HEK293 (cell line): ENCODE measurements around the gene STAP2.

ENCODE experiments used
- CTCF ChIA-PET: fragments of 350-600 bp; formaldehyde crosslinking; extraction: SDS; loops from one replicate; lab custom pipeline; 2021; ENCODE audit warnings: antibody characterized with exemption; lab: Yijun Ruan, JAX
- POLR2A ChIA-PET: fragments of 300-600 bp; formaldehyde crosslinking; extraction: SDS; loops from one replicate; lab custom pipeline; 2020; ENCODE audit warnings: antibody characterized with exemption, inconsistent platforms; lab: Yijun Ruan, JAX
- H3K27ac ChIP-seq: fragments of 200-500 bp; sonication (Bioruptor generic); 2 replicates; pipeline ENCODE4 v1.5.1; 2014; ENCODE audit warnings: low read depth, low read length, control low read depth, inconsistent platforms; ENCODE audit errors: extremely low read depth
- H3K36me3 ChIP-seq, 2 experiments: fragments of 200-500 bp in 1 of 2; sonication (Bioruptor generic) in 1 of 2; 1 replicate in 1 of 2; 2 replicates in 1 of 2; pipeline ENCODE4 v1.5.1; 2014 to 2017; ENCODE audit warnings: inconsistent platforms in 2 of 2, low read length in 2 of 2; ENCODE audit not compliant: control insufficient read depth in 2 of 2, insufficient read depth in 1 of 2
- H3K4me1 ChIP-seq: fragments of 200-500 bp; sonication (Bioruptor generic); 2 replicates; pipeline ENCODE4 v1.5.1; 2014; ENCODE audit warnings: mild to moderate bottlenecking, low read length, inconsistent platforms; ENCODE audit not compliant: control insufficient read depth, insufficient read depth
- H3K4me3 ChIP-seq: 2 replicates; pipeline ENCODE4 v1.5.1; 2011; ENCODE audit warnings: low read depth, mild to moderate bottlenecking, control low read depth, low read length, moderate library complexity
- H3K9me3 ChIP-seq: fragments of 200-500 bp; sonication (Bioruptor generic); 2 replicates; pipeline ENCODE4 v1.5.1; 2014; ENCODE audit warnings: low read depth, low read length, inconsistent platforms; ENCODE audit not compliant: control insufficient read depth, insufficient read depth
- EGR2 ChIP-seq: fragments of 450-650 bp; formaldehyde crosslinking; IDR thresholded peaks from 2 replicates; pipeline ENCODE4 v1.5.1; 2016; ENCODE audit warnings: low read depth, missing biosample characterization, missing genetic modification characterization
- GLI2 ChIP-seq: fragments of 450-650 bp; formaldehyde crosslinking; IDR thresholded peaks from 2 replicates; pipeline ENCODE4; 2017; ENCODE audit warnings: missing biosample characterization, missing genetic modification characterization, low read depth, borderline replicate concordance
- KLF16 ChIP-seq: fragments of 450-650 bp; formaldehyde crosslinking; IDR thresholded peaks from 2 replicates; pipeline ENCODE4 v1.5.1; 2017; ENCODE audit warnings: missing biosample characterization, missing genetic modification characterization
- KLF7 ChIP-seq: fragments of 450-650 bp; formaldehyde crosslinking; IDR thresholded peaks from 2 replicates; pipeline ENCODE4 v1.5.1; 2016; ENCODE audit warnings: missing biosample characterization, missing genetic modification characterization, borderline replicate concordance
- KLF8 ChIP-seq: fragments of 450-650 bp; formaldehyde crosslinking; IDR thresholded peaks from 2 replicates; pipeline ENCODE4 v1.5.1; 2016; ENCODE audit warnings: missing biosample characterization, missing genetic modification characterization
- SCRT1 ChIP-seq: fragments of 450-650 bp; formaldehyde crosslinking; IDR thresholded peaks from 2 replicates; pipeline ENCODE4 v1.5.1; 2016; ENCODE audit warnings: missing biosample characterization, missing genetic modification characterization, borderline replicate concordance
- SCRT2 ChIP-seq: fragments of 450-650 bp; formaldehyde crosslinking; IDR thresholded peaks from 2 replicates; pipeline ENCODE4 v1.5.1; 2016; ENCODE audit warnings: missing biosample characterization, missing genetic modification characterization
- TCF7L2 ChIP-seq: IDR thresholded peaks from 2 replicates; pipeline ENCODE4 v1.6.1; 2011; ENCODE audit warnings: low read depth, mild to moderate bottlenecking, inconsistent platforms, low read length, moderate library complexity, borderline replicate concordance
- ZBTB20 ChIP-seq: fragments of 450-650 bp; formaldehyde crosslinking; IDR thresholded peaks from 2 replicates; pipeline ENCODE4 v1.5.1; 2016; ENCODE audit warnings: missing biosample characterization, missing genetic modification characterization
- ZBTB7A ChIP-seq: fragments of 450-650 bp; formaldehyde crosslinking; IDR thresholded peaks from 2 replicates; pipeline ENCODE4 v1.5.1; 2016; ENCODE audit warnings: low read depth, missing biosample characterization, missing genetic modification characterization
- ZFHX2 ChIP-seq: fragments of 450-650 bp; formaldehyde crosslinking; conservative IDR thresholded peaks from 2 replicates; pipeline ENCODE4 v1.5.1; 2016; ENCODE audit warnings: missing biosample characterization, missing genetic modification characterization
- ZFP41 ChIP-seq: fragments of 450-650 bp; formaldehyde crosslinking; IDR thresholded peaks from 2 replicates; pipeline ENCODE4 v1.5.1; 2016; ENCODE audit warnings: missing biosample characterization, missing genetic modification characterization, borderline replicate concordance
- ZNF10 ChIP-seq: fragments of 450-650 bp; formaldehyde crosslinking; IDR thresholded peaks from 2 replicates; pipeline ENCODE4 v1.5.1; 2017; ENCODE audit warnings: missing biosample characterization, missing genetic modification characterization
- ZNF174 ChIP-seq: fragments of 450-650 bp; formaldehyde crosslinking; IDR thresholded peaks from 2 replicates; pipeline ENCODE4 v1.5.0; 2017; ENCODE audit warnings: missing biosample characterization, mild to moderate bottlenecking, missing genetic modification characterization
- ZNF175 ChIP-seq: fragments of 450-650 bp; formaldehyde crosslinking; IDR thresholded peaks from 2 replicates; pipeline ENCODE4 v1.5.1; 2016; ENCODE audit warnings: missing biosample characterization, missing genetic modification characterization
- ZNF274 ChIP-seq, 2 experiments: fragments of 200-500 bp in 1 of 2; fragments of 450-650 bp in 1 of 2; sonication (Bioruptor generic) in 1 of 2; formaldehyde crosslinking in 1 of 2; IDR thresholded peaks; 2 replicates each; pipeline versions ENCODE4 v1.5.1 to v1.6.1; 2014 to 2016; ENCODE audit warnings: borderline replicate concordance in 1 of 2, inconsistent platforms in 1 of 2, low read length in 1 of 2, missing biosample characterization in 1 of 2, missing genetic modification characterization in 1 of 2
- ZNF404 ChIP-seq: fragments of 450-650 bp; formaldehyde crosslinking; IDR thresholded peaks from 2 replicates; pipeline ENCODE4 v1.5.1; 2017; ENCODE audit warnings: missing biosample characterization, missing genetic modification characterization
- ZNF561 ChIP-seq: fragments of 450-650 bp; IDR thresholded peaks from 2 replicates; pipeline ENCODE4 v1.5.1; 2018; ENCODE audit warnings: missing biosample characterization, missing genetic modification characterization, borderline replicate concordance
- ZNF776 ChIP-seq: fragments of 450-650 bp; formaldehyde crosslinking; IDR thresholded peaks from 2 replicates; pipeline ENCODE4 v1.5.0; 2017; ENCODE audit warnings: missing biosample characterization, missing genetic modification characterization, borderline replicate concordance
- ZNF791 ChIP-seq: fragments of 450-650 bp; formaldehyde crosslinking; IDR thresholded peaks from 2 replicates; pipeline ENCODE4 v1.5.1; 2016; ENCODE audit warnings: missing biosample characterization, missing genetic modification characterization
- TF ChIP-seq, protein P1 (sequence below): fragments of 450-650 bp; formaldehyde crosslinking; IDR thresholded peaks from 2 replicates; pipeline ENCODE4 v1.5.1; 2016; ENCODE audit warnings: missing biosample characterization, missing genetic modification characterization
- TF ChIP-seq, protein P2 (sequence below): fragments of 450-650 bp; formaldehyde crosslinking; IDR thresholded peaks from 2 replicates; pipeline ENCODE4 v1.5.1; 2016; ENCODE audit warnings: missing biosample characterization, missing genetic modification characterization
- TF ChIP-seq, protein P3 (sequence below): fragments of 450-650 bp; formaldehyde crosslinking; IDR thresholded peaks from 2 replicates; pipeline ENCODE4 v1.5.1; 2016; ENCODE audit warnings: missing biosample characterization, missing genetic modification characterization
- TF ChIP-seq, protein P4 (sequence below): fragments of 450-650 bp; formaldehyde crosslinking; IDR thresholded peaks from 2 replicates; pipeline ENCODE4 v1.5.1; 2016; ENCODE audit warnings: missing biosample characterization, missing genetic modification characterization
- TF ChIP-seq, protein P5 (sequence below): fragments of 450-650 bp; formaldehyde crosslinking; IDR thresholded peaks from 2 replicates; pipeline ENCODE4 v1.5.1; 2016; ENCODE audit warnings: missing biosample characterization, missing genetic modification characterization
- TF ChIP-seq, protein P6 (sequence below): fragments of 450-650 bp; formaldehyde crosslinking; IDR thresholded peaks from 2 replicates; pipeline ENCODE4 v1.5.1; 2016; ENCODE audit warnings: missing biosample characterization, missing genetic modification characterization

STAP2 gene

DNA sequence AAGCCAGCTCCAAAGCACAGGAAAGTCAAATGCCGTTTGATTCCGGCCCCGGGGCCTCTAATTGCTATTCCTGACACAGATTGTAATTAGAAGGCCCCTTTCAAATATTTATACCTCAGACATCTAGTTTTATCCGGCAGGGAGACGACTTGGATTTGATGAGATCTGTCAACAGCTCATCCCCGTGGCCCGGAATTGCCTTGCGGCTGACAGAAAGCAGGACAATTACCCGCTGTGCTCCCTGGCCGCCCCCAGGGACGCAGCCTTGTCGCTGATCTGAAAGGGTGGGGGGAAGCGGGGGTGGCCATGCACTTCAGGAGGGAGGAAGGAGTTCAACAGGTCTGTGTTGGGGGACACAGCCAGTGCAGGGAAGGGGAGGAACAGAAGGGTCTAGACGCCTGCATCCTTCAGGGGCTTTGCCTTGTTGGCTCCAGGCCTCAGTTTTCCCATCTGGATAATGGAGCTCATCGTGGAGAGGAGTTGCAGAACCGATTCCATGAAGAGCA, 61.4 kb downstream of the STAP2 start:
- ChIA-PET CTCF (interaction anchor here (0.6 to 1.7 kb wide), 3 partner anchors 9 to 611 kb away, joined by 3 to 12 read pairs (median 8); no protein-coding TSS in a partner anchor), POLR2A (interaction anchor here (0.6 to 2.7 kb wide), 3 partner anchors 42 to 170 kb away, joined by 4 to 9 read pairs (median 5); partner anchors contain the start of gene MPND)
- Histone ChIP-seq H3K4me1 (no peaks in the 10 kb centered on the region; the same call in 1 of the 2 replicates), H3K9me3 (no peaks in the 10 kb centered on the region), H3K27ac (no peak overlapping the region), H3K4me3 (no peak overlapping the region), H3K36me3 (no peaks in the 10 kb centered on the region)
- TF ChIP-seq ZFP41 (tag by site-specific recombination) (no peak), KLF16 (no peak), ZNF175 (tag by site-specific recombination) (no peak), ZFHX2 (tag by site-specific recombination) (0 out of 2 replicates have a peak, but pooled peaks have one; percentile 20), KLF7 (tag by site-specific recombination) (0 out of 2 replicates have a peak, but pooled peaks have one; percentile 23), ZBTB20 (tag by site-specific recombination) (no peak), KLF8 (tag by site-specific recombination) (peak; percentile 40; the same call in 1 of the 2 replicates), ZNF10 (no peak), SCRT2 (peak; percentile 89), ZNF174 (no peak), GLI2 (no peak), SCRT1 (tag by site-specific recombination) (peak; percentile 56; the same call in 1 of the 2 replicates), TCF7L2 (no peak), ZNF274 (IDR thresholded peaks at IDR 0.05; ENCODE audit: low read length) (no peak), ZNF274 (tag by site-specific recombination; IDR thresholded peaks at IDR 0.05; ENCODE audit: borderline replicate concordance) (no peak), ZNF561 (no peak), ZNF404 (no peak), ZNF776 (tag by site-specific recombination) (no peak), ZNF791 (tag by site-specific recombination) (no peak), ZBTB7A (0 out of 2 replicates have a peak, but pooled peaks have one; percentile 35), EGR2 (0 out of 2 replicates have a peak, but pooled peaks have one; percentile 17)
- TF ChIP-seq, protein P1, sequence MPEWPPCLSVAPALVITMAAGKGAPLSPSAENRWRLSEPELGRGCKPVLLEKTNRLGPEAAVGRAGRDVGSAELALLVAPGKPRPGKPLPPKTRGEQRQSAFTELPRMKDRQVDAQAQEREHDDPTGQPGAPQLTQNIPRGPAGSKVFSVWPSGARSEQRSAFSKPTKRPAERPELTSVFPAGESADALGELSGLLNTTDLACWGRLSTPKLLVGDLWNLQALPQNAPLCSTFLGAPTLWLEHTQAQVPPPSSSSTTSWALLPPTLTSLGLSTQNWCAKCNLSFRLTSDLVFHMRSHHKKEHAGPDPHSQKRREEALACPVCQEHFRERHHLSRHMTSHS: no peak
- TF ChIP-seq, protein P2, sequence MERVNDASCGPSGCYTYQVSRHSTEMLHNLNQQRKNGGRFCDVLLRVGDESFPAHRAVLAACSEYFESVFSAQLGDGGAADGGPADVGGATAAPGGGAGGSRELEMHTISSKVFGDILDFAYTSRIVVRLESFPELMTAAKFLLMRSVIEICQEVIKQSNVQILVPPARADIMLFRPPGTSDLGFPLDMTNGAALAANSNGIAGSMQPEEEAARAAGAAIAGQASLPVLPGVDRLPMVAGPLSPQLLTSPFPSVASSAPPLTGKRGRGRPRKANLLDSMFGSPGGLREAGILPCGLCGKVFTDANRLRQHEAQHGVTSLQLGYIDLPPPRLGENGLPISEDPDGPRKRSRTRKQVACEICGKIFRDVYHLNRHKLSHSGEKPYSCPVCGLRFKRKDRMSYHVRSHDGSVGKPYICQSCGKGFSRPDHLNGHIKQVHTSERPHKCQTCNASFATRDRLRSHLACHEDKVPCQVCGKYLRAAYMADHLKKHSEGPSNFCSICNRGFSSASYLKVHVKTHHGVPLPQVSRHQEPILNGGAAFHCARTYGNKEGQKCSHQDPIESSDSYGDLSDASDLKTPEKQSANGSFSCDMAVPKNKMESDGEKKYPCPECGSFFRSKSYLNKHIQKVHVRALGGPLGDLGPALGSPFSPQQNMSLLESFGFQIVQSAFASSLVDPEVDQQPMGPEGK (tag by site-specific recombination): peak; percentile 37; the same call in 1 of the 2 replicates
- TF ChIP-seq, protein P3, sequence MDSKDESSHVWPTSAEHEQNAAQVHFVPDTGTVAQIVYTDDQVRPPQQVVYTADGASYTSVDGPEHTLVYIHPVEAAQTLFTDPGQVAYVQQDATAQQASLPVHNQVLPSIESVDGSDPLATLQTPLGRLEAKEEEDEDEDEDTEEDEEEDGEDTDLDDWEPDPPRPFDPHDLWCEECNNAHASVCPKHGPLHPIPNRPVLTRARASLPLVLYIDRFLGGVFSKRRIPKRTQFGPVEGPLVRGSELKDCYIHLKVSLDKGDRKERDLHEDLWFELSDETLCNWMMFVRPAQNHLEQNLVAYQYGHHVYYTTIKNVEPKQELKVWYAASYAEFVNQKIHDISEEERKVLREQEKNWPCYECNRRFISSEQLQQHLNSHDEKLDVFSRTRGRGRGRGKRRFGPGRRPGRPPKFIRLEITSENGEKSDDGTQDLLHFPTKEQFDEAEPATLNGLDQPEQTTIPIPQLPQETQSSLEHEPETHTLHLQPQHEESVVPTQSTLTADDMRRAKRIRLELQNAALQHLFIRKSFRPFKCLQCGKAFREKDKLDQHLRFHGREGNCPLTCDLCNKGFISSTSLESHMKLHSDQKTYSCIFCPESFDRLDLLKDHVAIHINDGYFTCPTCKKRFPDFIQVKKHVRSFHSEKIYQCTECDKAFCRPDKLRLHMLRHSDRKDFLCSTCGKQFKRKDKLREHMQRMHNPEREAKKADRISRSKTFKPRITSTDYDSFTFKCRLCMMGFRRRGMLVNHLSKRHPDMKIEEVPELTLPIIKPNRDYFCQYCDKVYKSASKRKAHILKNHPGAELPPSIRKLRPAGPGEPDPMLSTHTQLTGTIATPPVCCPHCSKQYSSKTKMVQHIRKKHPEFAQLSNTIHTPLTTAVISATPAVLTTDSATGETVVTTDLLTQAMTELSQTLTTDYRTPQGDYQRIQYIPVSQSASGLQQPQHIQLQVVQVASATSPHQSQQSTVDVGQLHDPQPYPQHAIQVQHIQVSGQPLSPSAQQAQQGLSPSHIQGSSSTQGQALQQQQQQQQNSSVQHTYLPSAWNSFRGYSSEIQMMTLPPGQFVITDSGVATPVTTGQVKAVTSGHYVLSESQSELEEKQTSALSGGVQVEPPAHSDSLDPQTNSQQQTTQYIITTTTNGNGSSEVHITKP (tag by site-specific recombination): no peak
- TF ChIP-seq, protein P4, sequence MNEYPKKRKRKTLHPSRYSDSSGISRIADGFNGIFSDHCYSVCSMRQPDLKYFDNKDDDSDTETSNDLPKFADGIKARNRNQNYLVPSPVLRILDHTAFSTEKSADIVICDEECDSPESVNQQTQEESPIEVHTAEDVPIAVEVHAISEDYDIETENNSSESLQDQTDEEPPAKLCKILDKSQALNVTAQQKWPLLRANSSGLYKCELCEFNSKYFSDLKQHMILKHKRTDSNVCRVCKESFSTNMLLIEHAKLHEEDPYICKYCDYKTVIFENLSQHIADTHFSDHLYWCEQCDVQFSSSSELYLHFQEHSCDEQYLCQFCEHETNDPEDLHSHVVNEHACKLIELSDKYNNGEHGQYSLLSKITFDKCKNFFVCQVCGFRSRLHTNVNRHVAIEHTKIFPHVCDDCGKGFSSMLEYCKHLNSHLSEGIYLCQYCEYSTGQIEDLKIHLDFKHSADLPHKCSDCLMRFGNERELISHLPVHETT (tag by site-specific recombination): peak; percentile 70
- TF ChIP-seq, protein P5, sequence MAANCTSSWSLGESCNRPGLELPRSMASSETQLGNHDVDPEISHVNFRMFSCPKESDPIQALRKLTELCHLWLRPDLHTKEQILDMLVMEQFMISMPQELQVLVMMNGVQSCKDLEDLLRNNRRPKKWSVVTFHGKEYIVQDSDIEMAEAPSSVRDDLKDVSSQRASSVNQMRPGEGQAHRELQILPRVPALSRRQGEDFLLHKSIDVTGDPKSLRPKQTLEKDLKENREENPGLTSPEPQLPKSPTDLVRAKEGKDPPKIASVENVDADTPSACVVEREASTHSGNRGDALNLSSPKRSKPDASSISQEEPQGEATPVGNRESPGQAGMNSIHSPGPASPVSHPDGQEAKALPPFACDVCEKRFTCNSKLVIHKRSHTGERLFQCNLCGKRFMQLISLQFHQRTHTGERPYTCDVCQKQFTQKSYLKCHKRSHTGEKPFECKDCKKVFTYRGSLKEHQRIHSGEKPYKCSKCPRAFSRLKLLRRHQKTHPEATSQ (tag by site-specific recombination): no peak
- TF ChIP-seq, protein P6, sequence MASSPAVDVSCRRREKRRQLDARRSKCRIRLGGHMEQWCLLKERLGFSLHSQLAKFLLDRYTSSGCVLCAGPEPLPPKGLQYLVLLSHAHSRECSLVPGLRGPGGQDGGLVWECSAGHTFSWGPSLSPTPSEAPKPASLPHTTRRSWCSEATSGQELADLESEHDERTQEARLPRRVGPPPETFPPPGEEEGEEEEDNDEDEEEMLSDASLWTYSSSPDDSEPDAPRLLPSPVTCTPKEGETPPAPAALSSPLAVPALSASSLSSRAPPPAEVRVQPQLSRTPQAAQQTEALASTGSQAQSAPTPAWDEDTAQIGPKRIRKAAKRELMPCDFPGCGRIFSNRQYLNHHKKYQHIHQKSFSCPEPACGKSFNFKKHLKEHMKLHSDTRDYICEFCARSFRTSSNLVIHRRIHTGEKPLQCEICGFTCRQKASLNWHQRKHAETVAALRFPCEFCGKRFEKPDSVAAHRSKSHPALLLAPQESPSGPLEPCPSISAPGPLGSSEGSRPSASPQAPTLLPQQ: no peak
